Neural cell (in vitro differentiated cells): ENCODE results near the gene OST4.

ENCODE experiments used
- EP300 ChIP-seq: fragments of 450-650 bp; conservative IDR thresholded peaks from 2 replicates; pipeline ENCODE4 v1.6.1; 2014; ENCODE audit warnings: antibody characterized with exemption, mild to moderate bottlenecking, moderate library complexity; ENCODE audit not compliant: poor library complexity, severe bottlenecking
- EZH2 ChIP-seq: fragments of 200-600, 300-800 bp; shearing (Covaris generic), sonication (generic); IDR thresholded peaks from 2 replicates; pipeline ENCODE4 v1.6.1; 2014; ENCODE audit warnings: antibody characterized with exemption, low read length, borderline replicate concordance, mild to moderate bottlenecking; ENCODE audit not compliant: insufficient read depth, poor library complexity, severe bottlenecking
- MXI1 ChIP-seq: fragments of 450-650 bp; conservative IDR thresholded peaks from 2 replicates; pipeline ENCODE4 v1.6.1; 2014; ENCODE audit warnings: antibody characterized with exemption, mild to moderate bottlenecking; ENCODE audit not compliant: poor library complexity, severe bottlenecking
- POLR2AphosphoS5 ChIP-seq: IDR thresholded peaks from 2 replicates; pipeline ENCODE4 v1.6.1; 2012
- SMC3 ChIP-seq: fragments of 450-650 bp; conservative IDR thresholded peaks from 2 replicates; pipeline ENCODE4 v1.6.1; 2014; ENCODE audit warnings: antibody characterized with exemption, mild to moderate bottlenecking, moderate library complexity; ENCODE audit not compliant: poor library complexity
- TAF1 ChIP-seq: IDR thresholded peaks from 2 replicates; pipeline ENCODE4 v1.6.1; 2012; ENCODE audit warnings: low read depth
- TF ChIP-seq, protein P1 (sequence below): fragments of 450-650 bp; IDR thresholded peaks from 2 replicates; pipeline ENCODE4 v1.5.1; 2014; ENCODE audit warnings: antibody characterized with exemption, mild to moderate bottlenecking, moderate library complexity; ENCODE audit not compliant: poor library complexity, severe bottlenecking
- TF ChIP-seq, protein P2 (sequence below): IDR thresholded peaks from 2 replicates; pipeline ENCODE4 v1.6.1; 2012; ENCODE audit warnings: borderline replicate concordance

DNA sequence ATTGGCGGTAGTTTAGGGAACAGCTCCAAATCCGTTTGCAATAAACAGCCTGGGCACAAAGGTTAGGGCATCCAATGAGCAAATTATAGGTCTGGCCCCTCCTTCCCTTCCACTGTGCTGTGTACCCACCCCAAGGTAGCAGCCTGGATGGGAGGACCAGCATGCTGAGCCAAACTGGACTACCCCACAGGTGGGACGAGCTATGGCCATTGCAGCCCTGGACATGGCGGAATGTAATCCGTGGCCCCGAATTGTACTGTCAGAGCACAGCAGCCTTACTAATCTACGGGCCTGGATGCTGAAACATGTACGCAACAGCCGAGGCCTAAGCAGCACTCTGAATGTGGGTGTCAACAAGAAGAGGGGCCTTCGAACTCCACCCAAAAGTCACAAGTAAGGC lies 13.2 kb downstream of the OST4 start:
- TF ChIP-seq, protein P1, sequence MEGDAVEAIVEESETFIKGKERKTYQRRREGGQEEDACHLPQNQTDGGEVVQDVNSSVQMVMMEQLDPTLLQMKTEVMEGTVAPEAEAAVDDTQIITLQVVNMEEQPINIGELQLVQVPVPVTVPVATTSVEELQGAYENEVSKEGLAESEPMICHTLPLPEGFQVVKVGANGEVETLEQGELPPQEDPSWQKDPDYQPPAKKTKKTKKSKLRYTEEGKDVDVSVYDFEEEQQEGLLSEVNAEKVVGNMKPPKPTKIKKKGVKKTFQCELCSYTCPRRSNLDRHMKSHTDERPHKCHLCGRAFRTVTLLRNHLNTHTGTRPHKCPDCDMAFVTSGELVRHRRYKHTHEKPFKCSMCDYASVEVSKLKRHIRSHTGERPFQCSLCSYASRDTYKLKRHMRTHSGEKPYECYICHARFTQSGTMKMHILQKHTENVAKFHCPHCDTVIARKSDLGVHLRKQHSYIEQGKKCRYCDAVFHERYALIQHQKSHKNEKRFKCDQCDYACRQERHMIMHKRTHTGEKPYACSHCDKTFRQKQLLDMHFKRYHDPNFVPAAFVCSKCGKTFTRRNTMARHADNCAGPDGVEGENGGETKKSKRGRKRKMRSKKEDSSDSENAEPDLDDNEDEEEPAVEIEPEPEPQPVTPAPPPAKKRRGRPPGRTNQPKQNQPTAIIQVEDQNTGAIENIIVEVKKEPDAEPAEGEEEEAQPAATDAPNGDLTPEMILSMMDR, result no peak
- no peak for TF ChIP-seq EZH2
- TF ChIP-seq, protein P2, sequence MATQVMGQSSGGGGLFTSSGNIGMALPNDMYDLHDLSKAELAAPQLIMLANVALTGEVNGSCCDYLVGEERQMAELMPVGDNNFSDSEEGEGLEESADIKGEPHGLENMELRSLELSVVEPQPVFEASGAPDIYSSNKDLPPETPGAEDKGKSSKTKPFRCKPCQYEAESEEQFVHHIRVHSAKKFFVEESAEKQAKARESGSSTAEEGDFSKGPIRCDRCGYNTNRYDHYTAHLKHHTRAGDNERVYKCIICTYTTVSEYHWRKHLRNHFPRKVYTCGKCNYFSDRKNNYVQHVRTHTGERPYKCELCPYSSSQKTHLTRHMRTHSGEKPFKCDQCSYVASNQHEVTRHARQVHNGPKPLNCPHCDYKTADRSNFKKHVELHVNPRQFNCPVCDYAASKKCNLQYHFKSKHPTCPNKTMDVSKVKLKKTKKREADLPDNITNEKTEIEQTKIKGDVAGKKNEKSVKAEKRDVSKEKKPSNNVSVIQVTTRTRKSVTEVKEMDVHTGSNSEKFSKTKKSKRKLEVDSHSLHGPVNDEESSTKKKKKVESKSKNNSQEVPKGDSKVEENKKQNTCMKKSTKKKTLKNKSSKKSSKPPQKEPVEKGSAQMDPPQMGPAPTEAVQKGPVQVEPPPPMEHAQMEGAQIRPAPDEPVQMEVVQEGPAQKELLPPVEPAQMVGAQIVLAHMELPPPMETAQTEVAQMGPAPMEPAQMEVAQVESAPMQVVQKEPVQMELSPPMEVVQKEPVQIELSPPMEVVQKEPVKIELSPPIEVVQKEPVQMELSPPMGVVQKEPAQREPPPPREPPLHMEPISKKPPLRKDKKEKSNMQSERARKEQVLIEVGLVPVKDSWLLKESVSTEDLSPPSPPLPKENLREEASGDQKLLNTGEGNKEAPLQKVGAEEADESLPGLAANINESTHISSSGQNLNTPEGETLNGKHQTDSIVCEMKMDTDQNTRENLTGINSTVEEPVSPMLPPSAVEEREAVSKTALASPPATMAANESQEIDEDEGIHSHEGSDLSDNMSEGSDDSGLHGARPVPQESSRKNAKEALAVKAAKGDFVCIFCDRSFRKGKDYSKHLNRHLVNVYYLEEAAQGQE, result no peak
- TF ChIP-seq POLR2AphosphoS5, result no peak
- TF ChIP-seq TAF1, result no peak
- TF ChIP-seq MXI1, result no peak
- no peak for TF ChIP-seq EP300
- TF ChIP-seq SMC3, result no peak
